ENCODE results near the gene R3HDM2. TPM values are rescaled to one million over a fixed set of nuclear protein-coding genes. Genes with fewer than 3 reads are reported as not detected.

The R3HDM2 gene
- total and polyA plus RNA-seq, 2 donors (not counting 1 experiment from before 2014, with no cell fraction given): 104 to 129 TPM

DNA sequence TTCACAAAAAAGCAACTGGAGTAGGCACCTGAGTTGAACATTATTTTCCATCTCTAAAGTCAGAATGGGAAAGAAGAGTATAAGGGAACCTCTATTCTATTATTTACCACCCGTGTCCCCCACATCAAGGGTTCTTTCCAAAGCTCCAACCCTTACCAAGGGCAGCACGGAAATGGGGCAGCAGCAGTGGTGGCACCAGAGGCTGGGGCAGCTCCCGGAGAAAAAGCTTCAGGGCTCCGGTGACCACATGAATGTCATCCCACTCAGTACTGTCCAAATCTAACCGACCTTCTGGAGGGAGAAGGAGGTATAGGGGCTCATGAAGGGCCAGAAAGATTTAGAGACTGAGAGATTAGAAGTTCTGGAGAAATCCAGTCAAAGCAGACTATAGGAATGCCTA is 43.0 kb upstream of the R3HDM2 start:
- H3K79me2 ChIP-seq (ENCODE audit: control insufficient read depth, insufficient read depth, low read length): peaks cover 61% of the 10 kb centered on the region
- H3K4me3 ChIP-seq (ENCODE audit: control extremely low read depth in 1 of 5, extremely low read depth in 1 of 5, insufficient read depth in 1 of 5, low read depth in 2 of 5, low read length in 4 of 5): no peak overlapping the region
- H2AFZ ChIP-seq (ENCODE audit: insufficient read depth, low read depth, low read length, poor library complexity, severe bottlenecking): no peak overlapping the region
- H3K4me3 Mint-ChIP-seq: peak overlapping the region; percentile 23
- peak overlapping the region in 1 of 2 donors; percentile 20 for H3K27ac ChIP-seq (ENCODE audit: low read length in 2 of 2)
- no peaks in the 10 kb centered on the region for H3K9me3 Mint-ChIP-seq (ENCODE audit: insufficient read depth)
- WGBS (ENCODE audit: insufficient coverage): no CpG with 5 or more reads among the region's 5 CpGs
- POLR2A ChIA-PET: no interaction called here
- H3K9me3 ChIP-seq (ENCODE audit: control extremely low read depth in 1 of 3, control insufficient read depth in 2 of 3, insufficient read depth in 1 of 3, low read length in 2 of 3): no peaks in the 10 kb centered on the region
- DNase-seq: no peak
- H3K27me3 Mint-ChIP-seq: no peaks in the 10 kb centered on the region
- peaks cover 2 to 59% of the 10 kb centered on the region in 2 experiments for H3K36me3 ChIP-seq (replicated peaks in 1 of 2; ENCODE audit: control extremely low read depth in 1 of 2, control insufficient read depth in 1 of 2, extremely low read depth in 1 of 2, insufficient read depth in 2 of 2, low read length in 1 of 2)
- TF ChIP-seq EZH2 (IDR thresholded peaks at IDR 0.05; ENCODE audit: borderline replicate concordance, insufficient read depth, low read depth, low read length, poor library complexity, severe bottlenecking): no peak
- peaks cover 38 to 60% of the 10 kb centered on the region in 2 donors for H3K4me1 ChIP-seq (ENCODE audit: control insufficient read depth in 2 of 2, insufficient read depth in 2 of 2, low read length in 2 of 2)
- ATAC-seq (ENCODE audit: low read depth): no peak
- peaks cover 59% of the 10 kb centered on the region for H3K4me1 Mint-ChIP-seq
- peaks cover 23% of the 10 kb centered on the region for H4K20me1 ChIP-seq (ENCODE audit: control insufficient read depth, insufficient read depth, low read length, poor library complexity, severe bottlenecking)
- no peak overlapping the region for H3K4me2 ChIP-seq (replicated peaks; ENCODE audit: low read depth, low read length, poor library complexity, severe bottlenecking)
- no peaks in the 10 kb centered on the region for H3K27me3 ChIP-seq (replicated peaks in 1 of 4; ENCODE audit: control extremely low read depth in 1 of 4, control insufficient read depth in 3 of 4, insufficient read depth in 4 of 4, low read length in 3 of 4)
- CTCF ChIA-PET: interaction anchor here (1.1 to 10.4 kb wide), 3 partner anchors 13 to 18 kb away, joined by 4 to 166 read pairs (median 10); partner anchors contain the start of genes GLI1 and MARS1
- peak overlapping the region; percentile 70 for H3K27ac Mint-ChIP-seq
- H3K9ac ChIP-seq (ENCODE audit: low read length): no peak overlapping the region
- intact Hi-C loops (cut with micrococcal nuclease): no loop called here

DNA sequence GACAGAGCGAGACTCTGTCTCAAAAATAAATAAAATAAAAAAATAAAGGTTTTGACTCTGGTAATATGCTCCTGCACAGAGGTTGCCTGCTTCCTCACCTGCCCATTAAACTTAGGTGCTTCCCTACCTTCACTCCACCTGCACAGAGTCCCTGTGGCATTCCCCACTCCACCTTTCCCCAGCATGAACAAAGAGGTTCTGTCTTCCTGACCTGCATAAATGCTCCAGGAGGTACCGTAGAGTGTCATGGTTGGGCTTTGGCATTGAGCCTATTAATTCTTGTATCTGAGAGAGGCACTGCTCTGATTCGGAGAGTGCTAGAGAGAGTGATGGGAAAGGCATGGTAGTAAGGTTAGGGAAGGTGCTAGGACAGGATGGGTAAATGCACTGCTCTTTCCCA is 42.5 kb upstream of the R3HDM2 start:
- WGBS (ENCODE audit: insufficient coverage): no CpG with 5 or more reads among the region's 3 CpGs
- TF ChIP-seq, protein P1, sequence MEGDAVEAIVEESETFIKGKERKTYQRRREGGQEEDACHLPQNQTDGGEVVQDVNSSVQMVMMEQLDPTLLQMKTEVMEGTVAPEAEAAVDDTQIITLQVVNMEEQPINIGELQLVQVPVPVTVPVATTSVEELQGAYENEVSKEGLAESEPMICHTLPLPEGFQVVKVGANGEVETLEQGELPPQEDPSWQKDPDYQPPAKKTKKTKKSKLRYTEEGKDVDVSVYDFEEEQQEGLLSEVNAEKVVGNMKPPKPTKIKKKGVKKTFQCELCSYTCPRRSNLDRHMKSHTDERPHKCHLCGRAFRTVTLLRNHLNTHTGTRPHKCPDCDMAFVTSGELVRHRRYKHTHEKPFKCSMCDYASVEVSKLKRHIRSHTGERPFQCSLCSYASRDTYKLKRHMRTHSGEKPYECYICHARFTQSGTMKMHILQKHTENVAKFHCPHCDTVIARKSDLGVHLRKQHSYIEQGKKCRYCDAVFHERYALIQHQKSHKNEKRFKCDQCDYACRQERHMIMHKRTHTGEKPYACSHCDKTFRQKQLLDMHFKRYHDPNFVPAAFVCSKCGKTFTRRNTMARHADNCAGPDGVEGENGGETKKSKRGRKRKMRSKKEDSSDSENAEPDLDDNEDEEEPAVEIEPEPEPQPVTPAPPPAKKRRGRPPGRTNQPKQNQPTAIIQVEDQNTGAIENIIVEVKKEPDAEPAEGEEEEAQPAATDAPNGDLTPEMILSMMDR (IDR thresholded peaks at IDR 0.05): no peak
- Mint-ChIP-seq H3K4me1 (peaks cover 54% of the 10 kb centered on the region), H3K4me3 (no peak overlapping the region), H3K27me3 (no peaks in the 10 kb centered on the region), H3K9me3 (ENCODE audit: insufficient read depth) (no peaks in the 10 kb centered on the region), H3K27ac (peak overlapping the region; percentile 62)
- no peak overlapping the region for H3K4me3 ChIP-seq (ENCODE audit: control extremely low read depth in 1 of 5, extremely low read depth in 1 of 5, insufficient read depth in 1 of 5, low read depth in 2 of 5, low read length in 4 of 5)
- H4K20me1 ChIP-seq (ENCODE audit: control insufficient read depth, insufficient read depth, low read length, poor library complexity, severe bottlenecking): peaks cover 23% of the 10 kb centered on the region
- no peaks in the 10 kb centered on the region for H3K27me3 ChIP-seq (replicated peaks in 1 of 4; ENCODE audit: control extremely low read depth in 1 of 4, control insufficient read depth in 3 of 4, insufficient read depth in 4 of 4, low read length in 3 of 4)
- no peak overlapping the region for H3K9ac ChIP-seq (ENCODE audit: low read length)
- DNase-seq (no peak), ATAC-seq (ENCODE audit: low read depth) (no peak)
- no peak overlapping the region for H2AFZ ChIP-seq (ENCODE audit: insufficient read depth, low read depth, low read length, poor library complexity, severe bottlenecking)
- ChIA-PET POLR2A (no interaction called here), CTCF (interaction anchor here (1.1 to 10.4 kb wide), 3 partner anchors 12 to 17 kb away, joined by 4 to 166 read pairs (median 10); partner anchors contain the start of genes GLI1 and MARS1)
- intact Hi-C loops (cut with micrococcal nuclease): no loop called here
- H3K79me2 ChIP-seq (ENCODE audit: control insufficient read depth, insufficient read depth, low read length): peaks cover 56% of the 10 kb centered on the region
- no peak overlapping the region for H3K4me2 ChIP-seq (replicated peaks; ENCODE audit: low read depth, low read length, poor library complexity, severe bottlenecking)
- H3K27ac ChIP-seq (ENCODE audit: low read length in 2 of 2): no peak overlapping the region
- peaks cover 2 to 60% of the 10 kb centered on the region in 2 experiments for H3K36me3 ChIP-seq (replicated peaks in 1 of 2; ENCODE audit: control extremely low read depth in 1 of 2, control insufficient read depth in 1 of 2, extremely low read depth in 1 of 2, insufficient read depth in 2 of 2, low read length in 1 of 2)
- no peaks in the 10 kb centered on the region for H3K9me3 ChIP-seq (ENCODE audit: control extremely low read depth in 1 of 3, control insufficient read depth in 2 of 3, insufficient read depth in 1 of 3, low read length in 2 of 3)
- peaks cover 33 to 55% of the 10 kb centered on the region in 2 donors for H3K4me1 ChIP-seq (ENCODE audit: control insufficient read depth in 2 of 2, insufficient read depth in 2 of 2, low read length in 2 of 2)

Measured in B cell (primary cell).